Tibial nerve (tissue), 4 donors: ENCODE measurements around the gene APBA1. TPM values are rescaled to one million over a fixed set of nuclear protein-coding genes. Genes with fewer than 3 reads are reported as not detected.

Experiments
- DNase-seq, 2 donors: peaks; one replicate each; pipeline ENCODE4 v3.0.0-alpha.2; 2019; ENCODE audit warnings: low spot score in 2 of 2
- H3K27ac ChIP-seq, 4 donors: fragments of 200-600 bp; sonication (generic) in 3 of 4; one replicate each; pipeline ENCODE4 v1.5.1; 2017 to 2019; ENCODE audit warnings: mild to moderate bottlenecking in 1 of 4
- H3K27me3 ChIP-seq, 2 donors: fragments of 200-600 bp; sonication (generic) in 1 of 2; one replicate each; pipeline versions ENCODE4 v1.5.1 to v1.6.0; 2017 to 2019
- H3K36me3 ChIP-seq, 3 donors: fragments of 200-600 bp; sonication (generic); one replicate each; pipeline ENCODE4 v1.5.1; 2018 to 2019
- H3K4me1 ChIP-seq, 4 donors: fragments of 200-600 bp; sonication (generic) in 3 of 4; one replicate each; pipeline ENCODE4 v1.5.1; 2017 to 2019
- H3K4me3 ChIP-seq, 4 donors: fragments of 200-600 bp; sonication (generic) in 3 of 4; one replicate each; pipeline ENCODE4 v1.5.1; 2017 to 2019; ENCODE audit warnings: mild to moderate bottlenecking in 1 of 4, moderate library complexity in 1 of 4
- H3K9me3 ChIP-seq, 4 donors: fragments of 200-600 bp; sonication (generic) in 3 of 4; one replicate each; pipeline ENCODE4 v1.5.1; 2017 to 2019
- EP300 ChIP-seq, 2 donors: sonication (generic); formaldehyde crosslinking; IDR thresholded peaks; one replicate each; pipeline ENCODE4 v1.6.1; 2017; ENCODE audit warnings: antibody characterized with exemption in 2 of 2, mild to moderate bottlenecking in 1 of 2
- POLR2A ChIP-seq, 2 donors: fragments of 450-650 bp; IDR thresholded peaks; one replicate each; pipeline ENCODE4 v1.6.1; 2017; ENCODE audit warnings: antibody characterized with exemption in 2 of 2, mild to moderate bottlenecking in 2 of 2, moderate library complexity in 2 of 2
- WGBS, 2 donors: methylation state at CpG; one replicate each; pipeline ENCODE4 v1.1.5; 2018; 5-methylcytosine and 5-hydroxymethylcytosine counted together
- total RNA-seq, 4 donors: library from RNA; depleted of rRNA; stranded (reverse); fragments of >200 nt; gene quantifications; one replicate each; pipeline ENCODE4 v1.1.0, GENCODE V29; 2016
- TF ChIP-seq, protein P1 (sequence below), 5 experiments: fragments of 200-600 bp in 3 of 5; fragments of 450-650 bp in 2 of 5; sonication (generic) in 3 of 5; IDR thresholded peaks; one replicate each; pipeline ENCODE4 v1.5.1; 2016 to 2019; ENCODE audit warnings: antibody characterized with exemption in 5 of 5, mild to moderate bottlenecking in 3 of 5, moderate library complexity in 2 of 5

APBA1 gene
- total RNA-seq, 4 donors from 2014 or later = 8.4 to 14.4 (median 9.8) TPM

DNA sequence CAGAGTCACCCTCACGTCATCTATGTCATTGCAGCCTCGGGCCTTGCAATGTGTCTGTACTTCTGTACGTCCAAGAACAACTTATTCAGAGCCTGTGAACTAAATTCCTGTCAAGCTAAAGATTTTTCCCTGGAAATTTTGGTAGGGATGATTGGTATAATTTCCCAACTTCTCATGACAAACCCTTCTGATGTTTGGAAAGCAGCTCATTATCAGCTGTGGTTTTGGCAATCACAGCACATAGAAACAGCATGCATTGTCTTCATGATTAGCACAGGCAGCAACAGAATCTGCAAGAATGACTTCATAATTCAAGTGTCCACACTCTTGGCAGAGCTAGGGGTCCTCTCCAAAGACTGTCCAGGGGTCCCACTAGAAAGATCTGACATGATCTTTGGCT lies 49.5 kb downstream of the APBA1 start:
- Histone ChIP-seq H3K27me3 (no peaks in the 10 kb centered on the region), H3K4me3 (no peak overlapping the region), H3K9me3 (no peaks in the 10 kb centered on the region), H3K27ac (no peak overlapping the region), H3K4me1 (peaks cover 0 to 25% (median 5%) of the 10 kb centered on the region in 4 donors), H3K36me3 (no peaks in the 10 kb centered on the region)
- 51 to 55% methylated on average over 3 of the region's 3 CpGs for WGBS, 2 donors
- TF ChIP-seq POLR2A (IDR thresholded peaks at IDR 0.05) (no peak), EP300 (IDR thresholded peaks at IDR 0.05) (no peak)
- TF ChIP-seq, protein P1, sequence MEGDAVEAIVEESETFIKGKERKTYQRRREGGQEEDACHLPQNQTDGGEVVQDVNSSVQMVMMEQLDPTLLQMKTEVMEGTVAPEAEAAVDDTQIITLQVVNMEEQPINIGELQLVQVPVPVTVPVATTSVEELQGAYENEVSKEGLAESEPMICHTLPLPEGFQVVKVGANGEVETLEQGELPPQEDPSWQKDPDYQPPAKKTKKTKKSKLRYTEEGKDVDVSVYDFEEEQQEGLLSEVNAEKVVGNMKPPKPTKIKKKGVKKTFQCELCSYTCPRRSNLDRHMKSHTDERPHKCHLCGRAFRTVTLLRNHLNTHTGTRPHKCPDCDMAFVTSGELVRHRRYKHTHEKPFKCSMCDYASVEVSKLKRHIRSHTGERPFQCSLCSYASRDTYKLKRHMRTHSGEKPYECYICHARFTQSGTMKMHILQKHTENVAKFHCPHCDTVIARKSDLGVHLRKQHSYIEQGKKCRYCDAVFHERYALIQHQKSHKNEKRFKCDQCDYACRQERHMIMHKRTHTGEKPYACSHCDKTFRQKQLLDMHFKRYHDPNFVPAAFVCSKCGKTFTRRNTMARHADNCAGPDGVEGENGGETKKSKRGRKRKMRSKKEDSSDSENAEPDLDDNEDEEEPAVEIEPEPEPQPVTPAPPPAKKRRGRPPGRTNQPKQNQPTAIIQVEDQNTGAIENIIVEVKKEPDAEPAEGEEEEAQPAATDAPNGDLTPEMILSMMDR (IDR thresholded peaks at IDR 0.05) = no peak
- no peak for DNase-seq

DNA sequence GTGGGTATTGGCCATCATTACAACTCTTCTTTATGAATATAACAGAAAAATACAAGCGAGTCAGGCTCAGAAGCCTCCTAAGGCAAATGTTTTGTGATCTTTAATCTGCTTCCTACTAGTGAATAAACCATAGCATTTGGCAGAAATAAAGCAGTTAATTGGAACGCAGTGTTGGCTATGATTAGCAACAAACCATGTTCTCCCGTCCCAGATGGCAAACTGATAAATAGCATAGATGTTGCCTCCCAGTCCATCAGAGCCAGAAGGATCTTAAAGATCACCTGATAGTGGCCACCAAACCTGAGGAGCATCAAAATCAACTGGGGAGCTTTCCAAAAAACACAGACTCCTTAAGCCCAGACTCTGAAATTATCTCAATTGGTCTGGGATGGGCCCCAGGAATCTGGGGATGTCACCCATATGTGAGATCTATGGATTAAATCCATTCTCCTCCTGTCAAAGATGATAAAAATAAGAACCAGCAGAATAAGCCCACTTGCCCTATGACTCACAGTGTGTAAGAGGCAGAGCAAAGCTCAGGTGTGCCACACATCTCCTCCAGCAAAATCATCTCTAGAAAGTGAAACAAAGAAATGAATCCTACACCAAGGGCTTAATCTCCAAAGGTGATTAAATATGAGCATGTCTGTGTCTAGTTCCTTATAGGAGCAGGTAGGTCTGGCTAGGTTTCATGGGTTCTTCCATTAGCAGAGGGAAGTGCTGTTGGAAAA lies 50.3 kb downstream of the APBA1 start:
- H3K36me3 ChIP-seq = no peaks in the 10 kb centered on the region
- TF ChIP-seq EP300 (IDR thresholded peaks at IDR 0.05) (no peak), POLR2A (IDR thresholded peaks at IDR 0.05) (no peak)
- TF ChIP-seq, protein P1 (IDR thresholded peaks at IDR 0.05) = no peak
- H3K9me3 ChIP-seq = no peaks in the 10 kb centered on the region
- no peaks in the 10 kb centered on the region for H3K27me3 ChIP-seq
- peaks cover 0 to 25% (median 5%) of the 10 kb centered on the region in 4 donors for H3K4me1 ChIP-seq
- 81 to 88% methylated on average over 3 of the region's 3 CpGs for WGBS, 2 donors
- no peak overlapping the region for H3K27ac ChIP-seq
- no peak overlapping the region for H3K4me3 ChIP-seq
- DNase-seq = no peak

DNA sequence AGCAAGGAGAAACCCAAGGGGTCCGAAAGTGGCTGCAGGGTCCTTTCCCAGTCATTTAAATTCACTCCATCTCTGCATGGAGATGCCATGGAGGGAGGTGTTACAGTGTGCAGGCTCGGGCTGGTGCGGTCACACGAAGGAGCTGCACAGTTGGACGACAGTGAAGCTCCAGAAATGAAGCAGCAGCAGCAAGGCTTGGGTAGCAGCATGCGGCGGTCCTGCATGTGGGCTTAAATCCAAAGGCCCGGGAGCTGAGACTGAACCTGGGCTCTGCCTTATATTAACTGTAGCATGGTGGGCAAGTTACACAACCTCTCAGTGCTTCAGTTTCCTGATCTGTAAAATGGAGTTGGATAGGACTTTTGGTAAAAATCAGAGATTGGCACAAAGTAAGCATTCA lies 51.4 kb downstream of the APBA1 start:
- Histone ChIP-seq H3K27ac (no peak overlapping the region), H3K9me3 (no peaks in the 10 kb centered on the region), H3K4me1 (peaks cover 0 to 25% (median 5%) of the 10 kb centered on the region in 4 donors), H3K36me3 (no peaks in the 10 kb centered on the region), H3K27me3 (no peaks in the 10 kb centered on the region), H3K4me3 (no peak overlapping the region)
- 93 to 95% methylated on average over 8 of the region's 8 CpGs for WGBS, 2 donors
- DNase-seq = no peak
- TF ChIP-seq, protein P1 (IDR thresholded peaks at IDR 0.05) = no peak
- TF ChIP-seq POLR2A (IDR thresholded peaks at IDR 0.05) = no peak
- TF ChIP-seq EP300 (IDR thresholded peaks at IDR 0.05) = no peak

DNA sequence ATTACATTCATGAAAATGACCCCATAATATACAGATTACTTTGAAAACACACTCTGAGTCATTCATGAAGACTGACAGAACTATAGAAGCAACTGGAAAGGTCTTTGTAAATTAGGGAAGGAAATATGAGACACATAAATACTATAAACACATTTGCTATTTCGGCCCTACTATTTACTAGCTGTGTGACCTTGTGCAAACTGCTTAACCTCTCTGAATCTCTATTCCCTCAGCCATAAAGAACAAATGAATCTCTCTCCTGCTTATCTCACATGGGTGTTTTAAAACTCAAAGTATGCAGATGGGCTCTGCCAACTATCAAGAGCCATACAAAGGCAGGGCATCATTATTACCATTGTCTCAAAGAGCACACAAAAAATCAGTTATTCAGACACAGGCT lies 52.9 kb downstream of the APBA1 start:
- Histone ChIP-seq H3K27me3 (no peaks in the 10 kb centered on the region), H3K27ac (no peak overlapping the region), H3K36me3 (no peaks in the 10 kb centered on the region), H3K4me1 (peaks cover 0 to 16% (median 2%) of the 10 kb centered on the region in 4 donors), H3K9me3 (no peaks in the 10 kb centered on the region), H3K4me3 (no peak overlapping the region)
- 77 to 87% methylated on average over 1 of the region's 1 CpG for WGBS, 2 donors
- no peak for DNase-seq
- no peak for TF ChIP-seq POLR2A (IDR thresholded peaks at IDR 0.05)
- no peak for TF ChIP-seq EP300 (IDR thresholded peaks at IDR 0.05)
- TF ChIP-seq, protein P1 (IDR thresholded peaks at IDR 0.05) = no peak

DNA sequence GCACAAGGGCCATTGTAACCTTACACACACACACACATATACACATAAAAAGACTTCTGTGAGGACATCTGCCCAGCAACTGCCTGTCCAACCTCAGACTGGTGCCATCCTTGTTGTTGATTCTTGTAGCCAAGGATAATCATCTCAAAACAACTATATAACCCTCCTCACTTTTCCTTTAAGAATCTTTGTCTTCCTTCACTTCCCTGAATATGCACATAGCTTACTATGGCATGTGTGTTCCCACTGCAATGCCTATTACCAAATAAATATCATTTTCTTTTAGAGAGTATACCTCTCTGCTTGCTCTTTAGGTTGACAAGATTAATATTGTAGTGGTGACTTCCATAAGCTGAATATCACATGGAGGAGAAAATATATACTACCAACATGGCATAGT lies 55.2 kb downstream of the APBA1 start:
- no peak overlapping the region for H3K4me3 ChIP-seq

More for the DNA sequence above, 55.2 kb downstream of the APBA1 start:
- peaks cover 0 to 3% (median 0%) of the 10 kb centered on the region in 4 donors for H3K4me1 ChIP-seq
- no peak for DNase-seq
- H3K9me3 ChIP-seq = no peaks in the 10 kb centered on the region
- H3K27ac ChIP-seq = no peak overlapping the region
- no peaks in the 10 kb centered on the region for H3K27me3 ChIP-seq
- no peak for TF ChIP-seq EP300 (IDR thresholded peaks at IDR 0.05)
- TF ChIP-seq, protein P1 (IDR thresholded peaks at IDR 0.05) = no peak
- no peak for TF ChIP-seq POLR2A (IDR thresholded peaks at IDR 0.05)
- H3K36me3 ChIP-seq = no peaks in the 10 kb centered on the region
